B cell (primary cell): Measurements from ENCODE around the gene TRIM60. TPM values are rescaled to one million over a fixed set of nuclear protein-coding genes. Genes with fewer than 3 reads are reported as not detected.
"Not testable (repeated sequence)": the region's sequence is repeated elsewhere in the genome, so short reads cannot be mapped to it uniquely, and the experiment has no call there.

Experiments
- ATAC-seq: fragments of 200-7000 bp; cut with Tn5 transposase; one replicate; pipeline ENCODE4 v1.10.0; 2021; ENCODE audit warnings: low read depth, mild to moderate bottlenecking, moderate number of reproducible peaks, moderate library complexity
- CTCF ChIA-PET: fragments of 350-600 bp; sonication (Branson Sonifier 250); formaldehyde crosslinking; loops from one replicate; lab custom pipeline; 2021; ENCODE audit warnings: antibody characterized with exemption, inconsistent platforms; lab: Charles Lee
- POLR2A ChIA-PET: fragments of 350-600 bp; sonication (Branson Sonifier 250); formaldehyde crosslinking; loops from one replicate; lab custom pipeline; 2021; ENCODE audit warnings: antibody characterized with exemption; lab: Charles Lee
- DNase-seq: peaks from one replicate; pipeline ENCODE4 v3.0.0; 2013
- H2AFZ ChIP-seq: 2 replicates; pipeline ENCODE4 v1.6.1; 2012; ENCODE audit warnings: mild to moderate bottlenecking, low read depth, low read length; ENCODE audit not compliant: insufficient read depth, poor library complexity, severe bottlenecking
- H3K27ac ChIP-seq, 2 donors: 1 replicate in 1 of 2; 2 replicates in 1 of 2; pipeline ENCODE4 v1.5.1; 2012 to 2013; ENCODE audit warnings: low read length in 2 of 2, mild to moderate bottlenecking in 2 of 2, moderate library complexity in 1 of 2
- H3K27me3 ChIP-seq, 4 experiments: fragments of 200-600 bp in 1 of 4; sonication (generic) in 1 of 4; replicated peaks in 1 of 4; 1 replicate in 2 of 4; 2 replicates in 2 of 4; pipeline versions ENCODE4 v1.6.1 to v1.7.0; 2013 to 2016; ENCODE audit warnings: low read length in 3 of 4, mild to moderate bottlenecking in 2 of 4, mixed read lengths in 1 of 4, moderate library complexity in 1 of 4; ENCODE audit not compliant: insufficient read depth in 4 of 4, control insufficient read depth in 3 of 4; ENCODE audit errors: control extremely low read depth in 1 of 4
- H3K36me3 ChIP-seq, 2 experiments: replicated peaks in 1 of 2; 1 replicate in 1 of 2; 2 replicates in 1 of 2; pipeline versions ENCODE4 v1.6.1 to v1.7.1; 2013; ENCODE audit warnings: low read length in 1 of 2; ENCODE audit not compliant: insufficient read depth in 2 of 2, control insufficient read depth in 1 of 2; ENCODE audit errors: control extremely low read depth in 1 of 2, extremely low read depth in 1 of 2
- H3K4me1 ChIP-seq, 2 donors: fragments of 200-600 bp in 1 of 2; sonication (generic) in 1 of 2; 1 replicate in 1 of 2; 2 replicates in 1 of 2; pipeline versions ENCODE4 v1.5.1 to v1.6.1; 2013 to 2017; ENCODE audit warnings: low read length in 2 of 2; ENCODE audit not compliant: control insufficient read depth in 2 of 2, insufficient read depth in 2 of 2
- H3K4me2 ChIP-seq: replicated peaks from 2 replicates; pipeline ENCODE3; 2012; ENCODE audit warnings: mild to moderate bottlenecking, low read depth, low read length; ENCODE audit not compliant: poor library complexity, severe bottlenecking
- H3K4me3 ChIP-seq, 5 experiments: fragments of 200-600 bp in 1 of 5; sonication (generic) in 1 of 5; 1 replicate in 3 of 5; 2 replicates in 2 of 5; pipeline versions ENCODE4 v1.5.1 to v1.7.0; 2011 to 2016; ENCODE audit warnings: low read length in 4 of 5, mild to moderate bottlenecking in 4 of 5, low read depth in 2 of 5, control low read depth in 1 of 5, moderate library complexity in 1 of 5; ENCODE audit not compliant: insufficient read depth in 1 of 5; ENCODE audit errors: control extremely low read depth in 1 of 5, extremely low read depth in 1 of 5
- H3K79me2 ChIP-seq: fragments of 200-600 bp; sonication (generic); one replicate; pipeline ENCODE4 v1.6.0; 2016; ENCODE audit warnings: low read length; ENCODE audit not compliant: control insufficient read depth, insufficient read depth
- H3K9ac ChIP-seq: fragments of 200-600 bp; sonication (generic); 2 replicates; pipeline ENCODE4 v1.6.1; 2017; ENCODE audit warnings: mild to moderate bottlenecking, low read length, moderate library complexity
- H3K9me3 ChIP-seq, 3 donors: one replicate each; pipeline versions ENCODE4 v1.6.1 to v1.7.1; 2013; ENCODE audit warnings: low read length in 2 of 3; ENCODE audit not compliant: control insufficient read depth in 2 of 3, insufficient read depth in 1 of 3; ENCODE audit errors: control extremely low read depth in 1 of 3
- H4K20me1 ChIP-seq: 2 replicates; pipeline ENCODE4 v1.6.0; 2012; ENCODE audit warnings: mild to moderate bottlenecking, low read length; ENCODE audit not compliant: insufficient read depth, control insufficient read depth, poor library complexity, severe bottlenecking
- H3K27ac Mint-ChIP-seq: one replicate; pipeline ENCODE4 v1.8.0; 2021; ENCODE audit warnings: mixed read lengths
- H3K27me3 Mint-ChIP-seq: one replicate; pipeline ENCODE4 v1.8.0; 2021; ENCODE audit warnings: mixed read lengths
- H3K4me1 Mint-ChIP-seq: one replicate; pipeline ENCODE4 v1.8.0; 2021; ENCODE audit warnings: mixed read lengths
- H3K4me3 Mint-ChIP-seq: one replicate; pipeline ENCODE4 v1.8.0; 2021; ENCODE audit warnings: mixed read lengths
- H3K9me3 Mint-ChIP-seq: one replicate; pipeline ENCODE4 v1.8.0; 2022; ENCODE audit warnings: mixed read lengths; ENCODE audit not compliant: insufficient read depth
- CTCF ChIP-seq: fragments of 200-600 bp; IDR thresholded peaks from one replicate; pipeline ENCODE4 v1.8.0; 2022; ENCODE audit warnings: antibody characterized with exemption, mild to moderate bottlenecking
- EZH2 ChIP-seq: IDR thresholded peaks from 2 replicates; pipeline ENCODE4 v1.6.1; 2012; ENCODE audit warnings: borderline replicate concordance, low read depth, mild to moderate bottlenecking, moderate library complexity, low read length; ENCODE audit not compliant: insufficient read depth, poor library complexity, severe bottlenecking
- WGBS: methylation state at CpG from one replicate; pipeline ENCODE4 v1.1.5; 2013; ENCODE audit warnings: missing lambda C conversion rate; ENCODE audit not compliant: insufficient coverage; 5-methylcytosine and 5-hydroxymethylcytosine counted together
- intact Hi-C: fragments of 100-400 bp; cut with micrococcal nuclease; formaldehyde crosslinking; loops from one replicate; pipeline ENCODE4 v1.10.0; 2022
- polyA plus RNA-seq: library from polyadenylated mRNA; depleted of rRNA; stranded (reverse); fragments of >200 nt; gene quantifications from 2 replicates; pipeline ENCODE4 v1.2.3, GENCODE V29; 2012
- total RNA-seq, 2 donors: library from RNA; stranded (reverse); fragments of 120-200 nt in 1 of 2; gene quantifications; 1 replicate in 1 of 2; 2 replicates in 1 of 2; pipeline versions ENCODE4 v1.2.3 to v1.2.4, GENCODE V29; 2013 to 2022

TRIM60 gene
- total and polyA plus RNA-seq, 2 donors (not counting 1 experiment from before 2014, with no cell fraction given), result not detected

- Histone ChIP-seq H3K4me3 (no peak overlapping the region), H3K36me3 (no peaks in the 10 kb centered on the region), H3K4me2 (no peak overlapping the region), H3K27me3 (no peaks in the 10 kb centered on the region), H3K27ac (no peak overlapping the region), H4K20me1 (no peaks in the 10 kb centered on the region), H3K4me1 (no peaks in the 10 kb centered on the region), H3K79me2 (no peaks in the 10 kb centered on the region), H3K9ac (no peak overlapping the region), H2AFZ (no peak overlapping the region), H3K9me3 (no peaks in the 10 kb centered on the region)
- DNase-seq (no peak), ATAC-seq (no peak)
- Mint-ChIP-seq H3K4me1 (no peaks in the 10 kb centered on the region), H3K27ac (no peak overlapping the region), H3K4me3 (no peak overlapping the region), H3K9me3 (no peaks in the 10 kb centered on the region), H3K27me3 (peaks cover 23% of the 10 kb centered on the region)
- intact Hi-C loops, result no loop called here
- POLR2A ChIA-PET, result no interaction called here
- CTCF ChIA-PET, result interaction anchor here (0.8 kb wide), 1 partner anchor 217 kb away, joined by 3 read pairs; no protein-coding TSS in a partner anchor
- 86% methylated on average over 6 of the region's 6 CpGs for WGBS
- TF ChIP-seq EZH2 (no peak), CTCF (no peak)
These were observed 33.9 kb upstream of the TRIM60 start for GRCh38 chr4:164997941-164998340.

- peaks cover 22% of the 10 kb centered on the region for H3K27me3 Mint-ChIP-seq
- H3K79me2 ChIP-seq, H3K4me3 ChIP-seq, H3K9me3 ChIP-seq, H3K27ac Mint-ChIP-seq, H3K9ac ChIP-seq, H3K4me3 Mint-ChIP-seq, H3K36me3 ChIP-seq, H3K4me1 Mint-ChIP-seq, H2AFZ ChIP-seq, H3K27me3 ChIP-seq, H3K9me3 Mint-ChIP-seq, H3K4me2 ChIP-seq, POLR2A ChIA-PET, intact Hi-C loops, ATAC-seq, H3K27ac ChIP-seq, H3K4me1 ChIP-seq, H4K20me1 ChIP-seq, DNase-seq: not testable (repeated sequence)
- CTCF ChIA-PET, result interaction anchor here (0.8 kb wide), 1 partner anchor 218 kb away, joined by 3 read pairs; no protein-coding TSS in a partner anchor
- 50% methylated on average over 1 of the region's 2 CpGs for WGBS
These were observed 33.2 kb upstream of the TRIM60 start for GRCh38 chr4:164998526-164999080.

- ATAC-seq, H3K9ac ChIP-seq, H2AFZ ChIP-seq, H3K4me1 Mint-ChIP-seq, H3K27ac Mint-ChIP-seq, H4K20me1 ChIP-seq, H3K4me3 ChIP-seq, H3K4me3 Mint-ChIP-seq, DNase-seq, H3K27me3 ChIP-seq, H3K4me2 ChIP-seq, CTCF ChIA-PET, H3K79me2 ChIP-seq, H3K4me1 ChIP-seq, H3K9me3 Mint-ChIP-seq, H3K9me3 ChIP-seq, H3K36me3 ChIP-seq, intact Hi-C loops, POLR2A ChIA-PET, H3K27ac ChIP-seq: not testable (repeated sequence)
- peaks cover 21% of the 10 kb centered on the region for H3K27me3 Mint-ChIP-seq
- no CpG with 5 or more reads among the region's 4 CpGs for WGBS
These were observed 29.8 kb upstream of the TRIM60 start for GRCh38 chr4:165001957-165002356.
